Ovary (tissue), 3 donors: Measurements from ENCODE around the gene DENND5B.

Source experiments
- EP300 ChIP-seq: sonication (generic); formaldehyde crosslinking; IDR thresholded peaks from one replicate; pipeline ENCODE4 v1.6.1; 2017; ENCODE audit warnings: antibody characterized with exemption
- POLR2A ChIP-seq: fragments of 450-650 bp; IDR thresholded peaks from one replicate; pipeline ENCODE4 v1.6.1; 2017; ENCODE audit warnings: antibody characterized with exemption, mild to moderate bottlenecking, moderate library complexity
- TF ChIP-seq, protein P1 (sequence below), 3 donors: fragments of 450-650 bp in 2 of 3; fragments of 200-600 bp in 1 of 3; IDR thresholded peaks; one replicate each; pipeline versions ENCODE4 v1.5.1 to v1.8.0; 2016 to 2022; ENCODE audit warnings: antibody characterized with exemption in 3 of 3, mild to moderate bottlenecking in 1 of 3
- donor health status: DM: no; HTN: no; CAD: no.

DNA sequence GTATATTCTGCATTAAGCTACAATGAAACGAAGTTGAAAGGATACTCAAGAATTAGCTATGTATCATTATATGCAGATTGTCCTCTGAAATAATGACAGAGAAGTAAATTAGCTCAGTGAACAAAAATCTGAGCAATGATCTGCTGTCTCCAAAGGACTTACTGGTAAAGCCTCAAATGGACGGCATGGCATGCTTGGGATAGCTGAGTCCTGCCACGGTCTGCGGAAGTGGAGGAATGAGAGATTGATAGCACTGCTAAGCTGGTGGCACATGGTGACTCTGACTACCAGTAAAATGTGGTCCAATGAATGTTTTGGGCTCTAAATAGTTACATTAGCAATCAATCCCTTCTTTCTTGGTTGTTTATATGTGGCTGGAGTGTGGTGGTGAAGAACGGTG is 3.7 kb upstream of the DENND5B start:
- TF ChIP-seq, protein P1, sequence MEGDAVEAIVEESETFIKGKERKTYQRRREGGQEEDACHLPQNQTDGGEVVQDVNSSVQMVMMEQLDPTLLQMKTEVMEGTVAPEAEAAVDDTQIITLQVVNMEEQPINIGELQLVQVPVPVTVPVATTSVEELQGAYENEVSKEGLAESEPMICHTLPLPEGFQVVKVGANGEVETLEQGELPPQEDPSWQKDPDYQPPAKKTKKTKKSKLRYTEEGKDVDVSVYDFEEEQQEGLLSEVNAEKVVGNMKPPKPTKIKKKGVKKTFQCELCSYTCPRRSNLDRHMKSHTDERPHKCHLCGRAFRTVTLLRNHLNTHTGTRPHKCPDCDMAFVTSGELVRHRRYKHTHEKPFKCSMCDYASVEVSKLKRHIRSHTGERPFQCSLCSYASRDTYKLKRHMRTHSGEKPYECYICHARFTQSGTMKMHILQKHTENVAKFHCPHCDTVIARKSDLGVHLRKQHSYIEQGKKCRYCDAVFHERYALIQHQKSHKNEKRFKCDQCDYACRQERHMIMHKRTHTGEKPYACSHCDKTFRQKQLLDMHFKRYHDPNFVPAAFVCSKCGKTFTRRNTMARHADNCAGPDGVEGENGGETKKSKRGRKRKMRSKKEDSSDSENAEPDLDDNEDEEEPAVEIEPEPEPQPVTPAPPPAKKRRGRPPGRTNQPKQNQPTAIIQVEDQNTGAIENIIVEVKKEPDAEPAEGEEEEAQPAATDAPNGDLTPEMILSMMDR (IDR thresholded peaks at IDR 0.05), result no peak
- TF ChIP-seq POLR2A (no peak), EP300 (no peak)
